Stimulated activated CD4-positive, alpha-beta T cell treated with anti-CD3 and anti-CD28 coated beads, Interleukin-4, amount 100 ng/mL, for 48 hours (primary cell): ENCODE data around the gene SNRNP40.
"Not testable (repeated sequence)": the region's sequence is repeated elsewhere in the genome, so short reads cannot be mapped to it uniquely, and the experiment has no call there.

ENCODE experiments used
- DNase-seq, 2 donors: peaks; one replicate each; pipeline ENCODE4 v3.0.0-alpha.2; 2020; ENCODE audit warnings: low read depth in 2 of 2

SNRNP40 gene

GRCh38 chr1:31296486-31297276 lies at the start of gene SNRNP40, which contains the start of gene ZCCHC17:
Gene SNRNP40, minus strand, starts transcription at chr1:31296788. Its CDS starts 37 bp downstream, at chr1:31296751.
Gene ZCCHC17, plus strand, starts transcription at chr1:31297032. Its CDS starts 13,067 bp downstream, at chr1:31310099.
- peak; percentile 74 to 91 for DNase-seq

- no peak for DNase-seq
Observed at GRCh38 chr1:31345635-31346034, 49.0 kb upstream of the SNRNP40 start.

DNA sequence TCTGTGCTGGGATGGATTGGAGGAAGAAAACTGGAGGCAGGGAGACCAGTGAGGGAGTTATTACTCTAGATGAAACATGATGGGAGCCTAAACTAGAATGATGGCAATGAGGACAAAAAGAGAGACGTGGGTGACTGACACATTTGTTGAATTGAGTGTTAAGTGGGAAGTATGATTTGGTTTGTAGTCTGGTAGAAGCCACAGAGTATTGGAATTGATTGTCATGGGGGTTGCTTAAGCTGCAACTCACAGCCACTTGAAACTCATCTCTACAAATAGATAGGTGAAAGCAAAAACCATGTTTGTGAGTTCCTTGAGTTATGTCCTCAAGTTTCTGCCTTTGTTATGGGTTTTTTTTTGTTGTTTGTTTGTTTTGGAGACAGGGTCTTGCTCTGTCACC lies 47.9 kb upstream of the SNRNP40 start:
- DNase-seq = no peak

- DNase-seq = no peak
Observed at GRCh38 chr1:31336687-31337467, 40.3 kb upstream of the SNRNP40 start.

DNA sequence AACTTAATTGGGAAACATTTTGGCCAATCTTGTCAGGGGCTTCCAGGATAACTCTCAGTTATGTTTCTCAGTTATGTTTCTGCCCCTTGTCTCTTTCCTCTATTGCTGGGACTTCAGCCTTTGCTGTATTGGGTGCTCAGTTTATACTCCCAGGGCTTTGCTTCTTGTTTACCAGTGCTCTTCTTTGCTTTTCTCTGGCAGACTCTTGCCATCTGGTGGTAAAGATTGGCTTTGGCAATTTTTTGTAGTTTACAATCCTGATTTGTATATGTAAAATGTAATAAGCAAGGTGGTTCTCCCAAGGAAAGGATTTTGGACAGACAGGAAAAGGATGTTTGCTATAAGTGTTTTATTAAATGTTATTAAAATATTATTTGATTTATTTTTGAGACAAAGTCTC lies 38.4 kb upstream of the SNRNP40 start:
- DNase-seq = no peak

DNA sequence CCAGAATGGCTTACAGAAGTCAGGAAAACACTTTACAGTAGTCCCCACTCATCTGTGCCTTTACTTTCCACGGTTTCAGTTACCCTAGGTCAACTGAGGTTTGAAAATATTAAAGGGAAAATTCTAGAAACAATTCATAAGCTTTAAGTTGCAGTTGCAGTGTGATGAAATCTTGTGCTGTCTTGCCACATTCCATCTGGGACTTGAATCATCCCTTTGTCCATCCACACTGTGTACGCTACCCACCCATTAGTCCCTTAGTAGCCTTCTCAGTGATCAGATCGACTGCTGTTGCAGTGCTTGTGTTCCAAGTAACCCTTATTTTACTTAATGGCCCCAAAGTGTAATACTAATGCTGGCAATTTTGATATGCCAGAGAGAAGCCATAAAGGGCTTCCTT lies 30.8 kb upstream of the SNRNP40 start:
- no peak for DNase-seq

DNA sequence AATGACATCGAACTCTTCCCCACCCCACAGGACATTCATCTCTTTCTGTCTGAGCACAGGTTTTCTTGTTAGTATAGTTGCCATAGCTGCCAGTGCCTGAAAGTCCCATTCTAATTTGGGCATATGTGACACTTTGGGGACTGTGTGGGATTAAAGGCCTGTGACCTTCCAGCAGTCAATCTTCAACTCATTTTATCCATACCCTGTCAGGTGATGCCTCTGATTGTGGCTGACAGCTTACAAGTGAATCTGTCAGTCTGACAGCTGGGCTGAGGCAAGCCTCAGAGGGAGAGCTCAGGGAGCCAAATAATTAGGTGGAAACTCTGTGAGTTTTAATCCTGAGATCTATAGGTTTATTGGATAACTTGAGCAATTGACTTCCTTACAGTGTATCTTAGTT lies 29.9 kb upstream of the SNRNP40 start:
- DNase-seq = no peak

DNA sequence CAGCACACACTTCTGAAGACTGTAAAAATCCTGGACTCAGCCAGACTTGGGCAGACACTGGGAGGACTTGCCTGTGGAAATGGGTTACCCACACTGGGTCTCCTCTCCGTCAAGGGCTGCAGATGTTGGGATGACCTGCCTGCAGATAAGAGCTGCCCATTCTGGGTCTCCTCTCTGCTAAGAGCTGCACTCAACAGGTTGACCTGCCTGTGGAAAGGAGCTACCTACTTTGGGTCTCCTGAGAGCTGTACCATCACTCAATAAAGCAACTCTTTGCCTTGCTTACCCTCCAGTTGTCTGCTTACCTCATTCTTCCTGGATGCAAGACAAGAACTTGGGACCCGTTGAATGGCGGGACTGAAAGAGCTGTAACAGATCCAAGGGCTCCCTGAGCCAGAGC lies 28.4 kb upstream of the SNRNP40 start:
- DNase-seq = no peak

GRCh38 chr1:31324093-31324492 lies 27.5 kb upstream of the SNRNP40 start:
- no peak for DNase-seq

GRCh38 chr1:31318146-31318545 lies 21.6 kb upstream of the SNRNP40 start:
- no peak for DNase-seq

GRCh38 chr1:31315902-31316301 lies 19.3 kb upstream of the SNRNP40 start:
- no peak for DNase-seq

DNA sequence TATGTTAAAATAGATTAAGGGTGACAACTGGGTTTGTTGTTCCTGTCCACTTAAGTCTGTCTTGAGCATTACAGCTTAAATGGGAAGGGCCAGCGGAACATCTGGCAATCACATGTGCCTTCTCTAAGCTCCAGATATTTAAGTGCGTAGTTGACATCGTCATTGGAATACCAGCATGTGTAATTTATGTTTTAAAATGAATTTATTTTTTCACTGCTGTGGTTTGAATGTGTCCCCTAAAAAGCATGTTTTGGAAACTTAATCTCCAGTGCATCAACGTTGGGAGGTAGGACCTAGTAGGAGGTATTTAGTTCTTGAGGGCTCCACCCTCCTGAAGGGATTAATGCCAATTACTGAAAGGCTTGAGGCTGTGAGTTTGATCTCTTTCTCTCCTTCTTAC lies 13.6 kb upstream of the SNRNP40 start:
- DNase-seq = no peak

GRCh38 chr1:31308036-31308435 lies 11.4 kb upstream of the SNRNP40 start:
- no peak for DNase-seq

- DNase-seq = no peak
Observed at GRCh38 chr1:31306278-31306677, 9.7 kb upstream of the SNRNP40 start.

- no peak for DNase-seq
Observed at GRCh38 chr1:31302709-31303441, 6.3 kb upstream of the SNRNP40 start.

- DNase-seq = no peak
Observed at GRCh38 chr1:31300193-31300592, 3.6 kb upstream of the SNRNP40 start.

DNA sequence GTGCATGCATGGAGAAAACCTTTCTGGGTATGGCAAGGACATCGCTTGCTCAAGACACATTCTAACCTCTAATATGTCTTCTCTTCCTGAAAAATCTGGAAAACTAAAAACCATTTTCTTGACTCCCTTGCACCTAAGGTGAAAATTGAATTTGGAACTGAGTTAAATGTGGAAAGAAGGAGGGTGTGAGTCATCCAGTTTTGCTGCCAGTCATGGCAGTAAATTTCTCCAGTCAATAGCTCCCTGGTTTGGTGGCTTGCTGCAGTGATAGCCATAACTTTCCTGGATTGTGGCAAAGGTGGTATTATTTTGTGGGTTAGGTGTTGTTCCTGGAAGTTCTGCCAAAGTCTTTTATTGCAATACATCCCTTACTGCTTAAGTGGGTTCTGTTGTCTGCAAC lies 2.8 kb upstream of the SNRNP40 start:
- no peak for DNase-seq

DNA sequence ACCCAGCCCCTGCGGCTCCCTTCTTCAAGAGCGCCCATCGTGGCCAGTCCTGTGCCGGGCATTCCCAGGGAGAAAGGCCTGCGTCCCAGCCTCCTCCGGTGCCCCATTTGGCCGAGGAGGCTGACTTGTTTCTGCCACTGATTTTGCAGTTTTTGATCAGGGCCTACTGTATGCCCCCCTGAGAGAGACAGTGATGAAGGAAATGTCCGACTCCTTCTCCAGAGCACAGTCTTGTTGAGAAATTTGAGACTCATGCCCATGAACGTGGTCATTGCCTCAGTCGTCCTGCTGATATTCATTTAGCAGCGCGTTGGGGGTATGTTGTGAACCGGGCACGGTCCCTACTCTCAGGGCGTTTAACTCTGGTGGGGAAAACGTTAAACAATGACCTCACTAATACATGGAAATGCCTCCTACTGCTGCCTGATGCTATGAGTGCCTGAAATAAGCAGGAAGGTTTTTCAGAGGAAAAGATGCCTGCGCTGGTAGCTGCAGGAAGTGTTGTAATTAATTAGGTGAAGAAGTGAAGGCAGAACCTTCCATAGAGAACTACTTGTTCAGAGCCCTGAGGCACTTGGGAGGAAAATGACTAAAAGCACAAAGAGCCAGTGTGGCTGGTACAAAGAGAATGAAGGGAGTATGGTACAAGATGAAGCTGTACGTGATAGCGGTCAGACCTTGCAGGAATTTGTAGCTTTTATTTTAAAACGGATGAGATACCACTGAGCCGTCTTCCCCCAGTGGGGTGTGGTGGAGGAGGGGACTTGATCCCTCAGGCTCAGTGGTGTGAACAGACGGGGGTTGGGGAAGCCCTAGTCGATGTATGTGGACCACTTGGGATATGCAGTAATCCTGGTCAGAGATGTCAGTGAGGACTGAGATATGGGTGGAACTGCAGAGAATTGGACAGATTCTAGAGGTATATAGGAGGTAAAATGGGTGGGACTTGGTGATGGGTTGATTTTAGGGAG lies 974 bp upstream of the SNRNP40 start:
- DNase-seq = no peak

- DNase-seq = no peak
Observed at GRCh38 chr1:31295874-31296485, 608 bp downstream of the SNRNP40 start.

- DNase-seq = no peak
Observed at GRCh38 chr1:31289021-31289420, 7.6 kb downstream of the SNRNP40 start.

GRCh38 chr1:31287791-31288190 lies 8.8 kb downstream of the SNRNP40 start:
- DNase-seq = not testable (repeated sequence)
